GM23248 (cell line): ENCODE data around the gene OGFOD2. TPM values are rescaled to one million over a fixed set of nuclear protein-coding genes. Genes with fewer than 3 reads are reported as not detected.

Source experiments
- DNase-seq: peaks from one replicate; pipeline ENCODE4 v3.0.0-alpha.2; 2015
- H2AFZ ChIP-seq: fragments of 200-600 bp; sonication (generic); 2 replicates; pipeline ENCODE4 v1.6.1; 2016; ENCODE audit warnings: antibody characterized with exemption
- H3F3A ChIP-seq: fragments of 200-600 bp; sonication (generic); 2 replicates; pipeline ENCODE4 v1.6.1; 2016; ENCODE audit warnings: mild to moderate bottlenecking, antibody characterized with exemption, mixed run types; ENCODE audit not compliant: insufficient read depth
- H3K27ac ChIP-seq: fragments of 200-600 bp; sonication (generic); 2 replicates; pipeline ENCODE4 v1.5.1; 2016; ENCODE audit warnings: mild to moderate bottlenecking
- H3K27me3 ChIP-seq: fragments of 200-600 bp; sonication (generic); replicated peaks from 2 replicates; pipeline ENCODE4 v1.6.1; 2016; ENCODE audit warnings: mild to moderate bottlenecking; ENCODE audit not compliant: insufficient read depth
- H3K36me3 ChIP-seq: fragments of 200-600 bp; sonication (generic); 2 replicates; pipeline ENCODE4 v1.6.1; 2016; ENCODE audit warnings: low read depth, mild to moderate bottlenecking
- H3K4me1 ChIP-seq: fragments of 200-600 bp; sonication (generic); 2 replicates; pipeline ENCODE4 v1.6.1; 2016; ENCODE audit warnings: mild to moderate bottlenecking; ENCODE audit not compliant: insufficient read depth
- H3K4me2 ChIP-seq: fragments of 200-600 bp; sonication (generic); one replicate; pipeline ENCODE4 v1.6.1; 2016; ENCODE audit warnings: mild to moderate bottlenecking; ENCODE audit not compliant: unreplicated experiment
- H3K4me3 ChIP-seq: fragments of 200-600 bp; sonication (generic); 2 replicates; pipeline ENCODE4 v1.5.1; 2016; ENCODE audit warnings: mild to moderate bottlenecking
- H3K79me2 ChIP-seq: fragments of 200-600 bp; sonication (generic); 2 replicates; pipeline ENCODE4 v1.6.1; 2016; ENCODE audit warnings: mild to moderate bottlenecking; ENCODE audit not compliant: insufficient read depth
- H3K9ac ChIP-seq: fragments of 200-600 bp; sonication (generic); 2 replicates; pipeline ENCODE4 v1.6.1; 2016; ENCODE audit warnings: mild to moderate bottlenecking
- H3K9me2 ChIP-seq: fragments of 200-600 bp; sonication (generic); 2 replicates; pipeline ENCODE4 v1.6.1; 2016; ENCODE audit warnings: mixed run types, mild to moderate bottlenecking, moderate library complexity; ENCODE audit not compliant: insufficient read depth
- H3K9me3 ChIP-seq: fragments of 200-600 bp; sonication (generic); one replicate; pipeline ENCODE4 v1.6.1; 2017; ENCODE audit warnings: low read depth
- H4K20me1 ChIP-seq: fragments of 200-600 bp; sonication (generic); 2 replicates; pipeline ENCODE4 v1.6.0; 2016; ENCODE audit not compliant: insufficient read depth
- EZH2 ChIP-seq: fragments of 200-600 bp; sonication (generic); IDR thresholded peaks from 2 replicates; pipeline ENCODE4 v1.6.1; 2018; ENCODE audit warnings: antibody characterized with exemption, mild to moderate bottlenecking; ENCODE audit not compliant: insufficient read depth, poor library complexity, severe bottlenecking
- EZH2phosphoT487 ChIP-seq: fragments of 200-600 bp; sonication (generic); IDR thresholded peaks from 2 replicates; pipeline ENCODE4 v1.6.1; 2018; ENCODE audit warnings: antibody characterized with exemption, moderate library complexity, mild to moderate bottlenecking, low read depth; ENCODE audit not compliant: insufficient read depth
- WGBS, 2 experiments: methylation state at CpG; one replicate each; pipeline ENCODE4 v1.1.6; 2015 to 2017; ENCODE audit warnings: low lambda C conversion rate in 2 of 2, low coverage in 1 of 2; ENCODE audit errors: missing lambda C conversion rate in 2 of 2; 5-methylcytosine and 5-hydroxymethylcytosine counted together
- in situ Hi-C: fragments of 300-500 bp; cut with MboI; formaldehyde crosslinking; loops from 2 replicates; pipeline ENCODE4 v1.15.0; 2020
- microRNA-seq: library from miRNA; unstranded; fragments of <30 nt; microRNA quantifications from one replicate; pipeline ENCODE4, GENCODE V29; 2016; ENCODE audit warnings: borderline number of aligned reads
- polyA plus RNA-seq: library from polyadenylated mRNA; unstranded; fragments of >200 nt; fragmentation: Nextera tagmentation; extraction: Ambion mirVana; gene quantifications from 2 replicates; pipeline ENCODE4 v1.2.1, GENCODE V29; 2016
- small RNA-seq: library from RNA; depleted of rRNA; stranded (forward); fragments of <200 nt; gene quantifications from one replicate; pipeline ENCODE3, GENCODE V24; 2014; ENCODE audit warnings: low read depth, low replicate concordance
- total RNA-seq: library from RNA; depleted of rRNA; stranded (reverse); fragments of >200 nt; shearing (Covaris generic); gene quantifications from 2 replicates; pipeline ENCODE4 v1.2.3, GENCODE V29; 2014; rRNA removed

OGFOD2 gene
- total and polyA plus RNA-seq, 2 experiments from 2014 or later, result 11.9 to 12.8 TPM

- no peaks in the 10 kb centered on the region for H4K20me1 ChIP-seq
- no peak overlapping the region for H3K4me2 ChIP-seq
- in situ Hi-C loops, result no loop called here
- no peak for DNase-seq
- WGBS, 2 experiments, result 86 to 88% methylated on average over 19 of the region's 19 CpGs
- no peaks in the 10 kb centered on the region for H3K27me3 ChIP-seq
- no peaks in the 10 kb centered on the region for H3K36me3 ChIP-seq
- H3K27ac ChIP-seq, result no peak overlapping the region
- no peaks in the 10 kb centered on the region; the same call in 1 of the 2 replicates for H3F3A ChIP-seq
- no peak overlapping the region for H3K4me3 ChIP-seq
- no peak overlapping the region for H2AFZ ChIP-seq
- no peaks in the 10 kb centered on the region for H3K9me3 ChIP-seq
- no peaks in the 10 kb centered on the region for H3K79me2 ChIP-seq
- H3K9me2 ChIP-seq, result no peaks in the 10 kb centered on the region
- TF ChIP-seq EZH2phosphoT487 (no peak), EZH2 (no peak)
- H3K4me1 ChIP-seq, result peaks cover 5% of the 10 kb centered on the region; the same call in 1 of the 2 replicates
- no peak overlapping the region for H3K9ac ChIP-seq
These were observed 52.8 kb downstream of the OGFOD2 start for GRCh38 chr12:123027726-123028445.

- no peaks in the 10 kb centered on the region for H3K9me2 ChIP-seq
- H3K9me3 ChIP-seq, result no peaks in the 10 kb centered on the region
- WGBS, 2 experiments, result 95 to 97% methylated on average over 7 of the region's 7 CpGs
- H3K27me3 ChIP-seq, result no peaks in the 10 kb centered on the region
- no peaks in the 10 kb centered on the region for H3K79me2 ChIP-seq
- H3K4me3 ChIP-seq, result no peak overlapping the region
- no peak overlapping the region for H3K27ac ChIP-seq
- no peak overlapping the region for H3K4me2 ChIP-seq
- no peaks in the 10 kb centered on the region for H3K36me3 ChIP-seq
- no peaks in the 10 kb centered on the region for H4K20me1 ChIP-seq
- in situ Hi-C loops, result no loop called here
- TF ChIP-seq EZH2phosphoT487, result no peak
- TF ChIP-seq EZH2, result no peak
- H3F3A ChIP-seq, result no peaks in the 10 kb centered on the region; the same call in 1 of the 2 replicates
- no peak for DNase-seq
- H3K9ac ChIP-seq, result no peak overlapping the region
- H3K4me1 ChIP-seq, result peaks cover 5% of the 10 kb centered on the region; the same call in 1 of the 2 replicates
- no peak overlapping the region for H2AFZ ChIP-seq
These were observed 53.4 kb downstream of the OGFOD2 start for GRCh38 chr12:123028475-123028874.

- Histone ChIP-seq H3K9me2 (no peaks in the 10 kb centered on the region), H3K27ac (no peak overlapping the region), H3K9me3 (no peaks in the 10 kb centered on the region), H4K20me1 (no peaks in the 10 kb centered on the region), H3K27me3 (no peaks in the 10 kb centered on the region), H3K36me3 (no peaks in the 10 kb centered on the region), H3K9ac (no peak overlapping the region), H3K4me2 (no peak overlapping the region), H3K4me3 (no peak overlapping the region), H2AFZ (no peak overlapping the region), H3K4me1 (peaks cover 5% of the 10 kb centered on the region; the same call in 1 of the 2 replicates), H3F3A (no peaks in the 10 kb centered on the region; the same call in 1 of the 2 replicates), H3K79me2 (no peaks in the 10 kb centered on the region)
- no peak for DNase-seq
- in situ Hi-C loops, result no loop called here
- TF ChIP-seq EZH2phosphoT487 (no peak), EZH2 (no peak)
These were observed 54.5 kb downstream of the OGFOD2 start for GRCh38 chr12:123029550-123029949.

Small RNAs within 50 kb of the gene (microRNA-seq; reads per million reads assigned to microRNA genes)
- gene MIR4304, result not detected

Small RNAs within 50 kb of the gene (small RNA-seq; reads per million reads assigned to genes)
- gene ARL6IP4 (not detected), gene MIR4304 (not detected)

Other genes starting within 250 kb of the OGFOD2 start
- gene HCAR1, start 244.4 kb upstream of the OGFOD2 start, total RNA-seq, result not detected in 2 replicates
- not detected in 2 replicates for gene HCAR1, start 244.4 kb upstream of the OGFOD2 start, polyA plus RNA-seq
- gene DENR, start 222.4 kb upstream of the OGFOD2 start, total RNA-seq, result 42.2 and 48.6 TPM in 2 replicates
- 80.5 and 83.3 TPM in 2 replicates for gene DENR, start 222.4 kb upstream of the OGFOD2 start, polyA plus RNA-seq
- gene CCDC62, start 200.7 kb upstream of the OGFOD2 start, total RNA-seq, result 0.22 TPM in 1 of 2 replicates, not detected in the other
- gene CCDC62, start 200.7 kb upstream of the OGFOD2 start, polyA plus RNA-seq, result 0.22 TPM in 1 of 2 replicates, not detected in the other
- 16.3 and 16.4 TPM in 2 replicates for gene HIP1R, start 139.8 kb upstream of the OGFOD2 start, total RNA-seq
- gene HIP1R, start 139.8 kb upstream of the OGFOD2 start, polyA plus RNA-seq, result 7.1 and 7.6 TPM in 2 replicates
- 26.1 and 31.3 TPM in 2 replicates for gene VPS37B, start 79.1 kb upstream of the OGFOD2 start, total RNA-seq
- gene VPS37B, start 79.1 kb upstream of the OGFOD2 start, polyA plus RNA-seq, result 19.1 and 19.9 TPM in 2 replicates
- 4.0 and 4.4 TPM in 2 replicates for gene ABCB9, start 8.8 kb upstream of the OGFOD2 start, total RNA-seq
- gene ABCB9, start 8.8 kb upstream of the OGFOD2 start, polyA plus RNA-seq, result 2.2 and 4.4 TPM in 2 replicates
- gene ARL6IP4, start 5.4 kb downstream of the OGFOD2 start, total RNA-seq, result 118 and 150 TPM in 2 replicates
- gene ARL6IP4, start 5.4 kb downstream of the OGFOD2 start, polyA plus RNA-seq, result 251 and 259 TPM in 2 replicates
- gene PITPNM2, start 175.8 kb downstream of the OGFOD2 start, total RNA-seq, result 2.0 and 2.1 TPM in 2 replicates
- gene PITPNM2, start 175.8 kb downstream of the OGFOD2 start, polyA plus RNA-seq, result 0.37 and 0.63 TPM in 2 replicates